OCI-LY7 (cell line): ENCODE results near the gene PLXNA3.

Experiments used
- EZH2phosphoT487 ChIP-seq: fragments of 200-600 bp; sonication (generic); IDR thresholded peaks from 2 replicates; pipeline ENCODE4 v1.6.1; 2018; ENCODE audit warnings: low read depth, borderline replicate concordance, mild to moderate bottlenecking, mixed run types, antibody characterized with exemption, low read length, moderate library complexity, mixed read lengths
- TF ChIP-seq, protein P1 (sequence below): fragments of 200-600 bp; sonication (generic); conservative IDR thresholded peaks from 2 replicates; pipeline ENCODE4 v1.5.1; 2014; ENCODE audit warnings: mild to moderate bottlenecking, antibody characterized with exemption, low read length, moderate library complexity, mixed read lengths

DNA sequence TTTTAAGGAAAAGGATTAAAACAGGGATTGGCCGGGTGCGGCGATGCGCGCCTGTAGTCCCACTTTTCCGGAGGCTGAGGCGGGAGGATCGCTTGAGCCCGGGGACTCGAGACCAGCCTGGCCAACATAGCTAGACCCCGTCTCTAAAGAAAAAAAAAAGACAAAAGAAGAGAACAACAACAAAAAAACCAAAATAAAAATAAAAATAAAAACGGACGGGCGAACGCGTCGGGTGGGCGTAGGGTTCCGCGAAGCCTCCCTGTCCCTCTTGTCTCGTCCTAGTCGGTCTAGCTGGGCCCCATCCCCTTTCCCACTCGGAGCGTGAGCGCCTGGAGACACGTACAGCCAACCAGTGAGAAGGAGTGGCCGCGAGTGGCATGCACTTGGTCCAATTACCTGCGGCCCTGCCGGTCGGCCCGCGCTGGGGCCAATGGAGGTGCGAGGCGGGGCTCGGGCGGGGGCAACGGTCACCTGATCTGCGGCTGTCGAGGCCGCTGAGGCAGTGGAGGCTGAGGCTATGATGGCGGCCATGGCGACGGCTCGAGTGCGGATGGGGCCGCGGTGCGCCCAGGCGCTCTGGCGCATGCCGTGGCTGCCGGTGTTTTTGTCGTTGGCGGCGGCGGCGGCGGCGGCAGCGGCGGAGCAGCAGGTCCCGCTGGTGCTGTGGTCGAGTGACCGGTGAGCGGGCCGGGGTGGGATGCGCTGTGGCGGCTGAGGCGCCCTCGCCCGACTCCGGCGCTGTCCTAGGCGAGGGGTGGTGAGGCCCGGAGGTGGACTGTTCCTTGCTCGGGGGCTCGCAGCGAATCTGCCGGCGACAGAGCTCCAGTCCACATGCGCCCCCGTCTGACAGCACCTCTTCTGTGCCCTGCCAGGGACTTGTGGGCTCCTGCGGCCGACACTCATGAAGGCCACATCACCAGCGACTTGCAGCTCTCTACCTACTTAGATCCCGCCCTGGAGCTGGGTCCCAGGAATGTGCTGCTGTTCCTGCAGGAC lies 29.6 kb upstream of the PLXNA3 start, which contains the start of gene ATP6AP1:
- TF ChIP-seq, protein P1, sequence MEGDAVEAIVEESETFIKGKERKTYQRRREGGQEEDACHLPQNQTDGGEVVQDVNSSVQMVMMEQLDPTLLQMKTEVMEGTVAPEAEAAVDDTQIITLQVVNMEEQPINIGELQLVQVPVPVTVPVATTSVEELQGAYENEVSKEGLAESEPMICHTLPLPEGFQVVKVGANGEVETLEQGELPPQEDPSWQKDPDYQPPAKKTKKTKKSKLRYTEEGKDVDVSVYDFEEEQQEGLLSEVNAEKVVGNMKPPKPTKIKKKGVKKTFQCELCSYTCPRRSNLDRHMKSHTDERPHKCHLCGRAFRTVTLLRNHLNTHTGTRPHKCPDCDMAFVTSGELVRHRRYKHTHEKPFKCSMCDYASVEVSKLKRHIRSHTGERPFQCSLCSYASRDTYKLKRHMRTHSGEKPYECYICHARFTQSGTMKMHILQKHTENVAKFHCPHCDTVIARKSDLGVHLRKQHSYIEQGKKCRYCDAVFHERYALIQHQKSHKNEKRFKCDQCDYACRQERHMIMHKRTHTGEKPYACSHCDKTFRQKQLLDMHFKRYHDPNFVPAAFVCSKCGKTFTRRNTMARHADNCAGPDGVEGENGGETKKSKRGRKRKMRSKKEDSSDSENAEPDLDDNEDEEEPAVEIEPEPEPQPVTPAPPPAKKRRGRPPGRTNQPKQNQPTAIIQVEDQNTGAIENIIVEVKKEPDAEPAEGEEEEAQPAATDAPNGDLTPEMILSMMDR, result 0 out of 2 replicates have a peak, but pooled peaks have one; percentile 33
- TF ChIP-seq EZH2phosphoT487, result no peak
